ENCODE data around the gene MYL1. TPM values are rescaled to one million over a fixed set of nuclear protein-coding genes. Genes with fewer than 3 reads are reported as not detected.

Gene MYL1
- total and polyA plus RNA-seq, 8 donors, result 0.45 to 7.3 TPM; not detected in 6

DNA sequence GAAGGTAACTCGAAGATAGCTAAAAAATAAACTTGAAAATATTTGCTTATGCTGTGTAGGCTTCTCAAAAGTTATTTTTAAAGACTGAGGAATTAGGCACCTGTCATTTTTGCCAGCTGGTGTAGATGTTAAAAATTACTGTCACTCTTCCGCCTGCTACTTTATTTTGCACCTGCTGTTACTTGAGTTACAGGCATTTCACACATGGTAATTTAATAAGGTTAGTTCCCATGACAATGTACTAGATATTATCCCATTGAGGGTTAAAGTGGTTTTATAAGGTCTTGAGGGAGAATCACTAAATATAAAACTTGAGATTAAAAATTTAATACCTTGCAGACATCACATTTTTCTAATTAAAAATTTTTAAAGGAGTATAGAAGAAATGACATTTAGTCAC is 26.6 kb downstream of the MYL1 start:
- intact Hi-C loops (cut with DNase I; ENCODE audit: low total_unique reads), result no loop called here
- Histone ChIP-seq H3K4me3 (no peak overlapping the region), H3K27ac (no peak overlapping the region), H3K36me3 (no peaks in the 10 kb centered on the region), H3K27me3 (no peaks in the 10 kb centered on the region), H3K4me1 (no peaks in the 10 kb centered on the region), H3K9me3 (peaks cover 0 to 18% (median 12%) of the 10 kb centered on the region in 4 donors)
- DNase-seq, result no peak
- TF ChIP-seq POLR2A (IDR thresholded peaks at IDR 0.05) (no peak), POLR2AphosphoS5 (IDR thresholded peaks at IDR 0.05) (no peak), EP300 (IDR thresholded peaks at IDR 0.05) (no peak)
- TF ChIP-seq, protein P1, sequence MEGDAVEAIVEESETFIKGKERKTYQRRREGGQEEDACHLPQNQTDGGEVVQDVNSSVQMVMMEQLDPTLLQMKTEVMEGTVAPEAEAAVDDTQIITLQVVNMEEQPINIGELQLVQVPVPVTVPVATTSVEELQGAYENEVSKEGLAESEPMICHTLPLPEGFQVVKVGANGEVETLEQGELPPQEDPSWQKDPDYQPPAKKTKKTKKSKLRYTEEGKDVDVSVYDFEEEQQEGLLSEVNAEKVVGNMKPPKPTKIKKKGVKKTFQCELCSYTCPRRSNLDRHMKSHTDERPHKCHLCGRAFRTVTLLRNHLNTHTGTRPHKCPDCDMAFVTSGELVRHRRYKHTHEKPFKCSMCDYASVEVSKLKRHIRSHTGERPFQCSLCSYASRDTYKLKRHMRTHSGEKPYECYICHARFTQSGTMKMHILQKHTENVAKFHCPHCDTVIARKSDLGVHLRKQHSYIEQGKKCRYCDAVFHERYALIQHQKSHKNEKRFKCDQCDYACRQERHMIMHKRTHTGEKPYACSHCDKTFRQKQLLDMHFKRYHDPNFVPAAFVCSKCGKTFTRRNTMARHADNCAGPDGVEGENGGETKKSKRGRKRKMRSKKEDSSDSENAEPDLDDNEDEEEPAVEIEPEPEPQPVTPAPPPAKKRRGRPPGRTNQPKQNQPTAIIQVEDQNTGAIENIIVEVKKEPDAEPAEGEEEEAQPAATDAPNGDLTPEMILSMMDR (IDR thresholded peaks at IDR 0.05), result no peak
- 62 to 79% (median 70%) methylated on average over 2 of the region's 2 CpGs for WGBS, 5 donors

DNA sequence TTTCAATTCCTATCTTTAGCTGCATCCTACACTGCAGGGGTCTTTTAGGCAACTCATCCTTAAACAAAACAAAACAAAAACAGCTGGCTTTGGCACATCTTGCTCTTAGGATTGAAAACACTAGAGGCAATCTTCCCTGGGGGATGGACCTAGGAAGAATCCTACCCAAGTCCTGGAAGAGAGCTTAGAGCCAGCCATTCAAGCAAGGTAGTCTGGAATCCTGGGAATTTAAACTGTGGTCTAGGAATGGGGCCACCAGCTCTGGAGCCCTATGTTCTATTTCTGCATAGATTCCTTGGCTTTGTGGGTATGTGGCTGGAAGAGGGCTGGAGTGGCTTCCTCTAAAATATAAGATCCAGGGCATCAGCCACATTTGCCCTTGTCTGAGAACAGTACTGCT is 27.7 kb downstream of the MYL1 start:
- no peak for TF ChIP-seq EP300 (IDR thresholded peaks at IDR 0.05)
- TF ChIP-seq POLR2AphosphoS5 (IDR thresholded peaks at IDR 0.05), result no peak
- TF ChIP-seq POLR2A (IDR thresholded peaks at IDR 0.05), result no peak
- TF ChIP-seq, protein P1 (IDR thresholded peaks at IDR 0.05), result no peak
- DNase-seq, result no peak
- H3K27me3 ChIP-seq, result no peaks in the 10 kb centered on the region
- H3K4me3 ChIP-seq, result no peak overlapping the region
- H3K36me3 ChIP-seq, result no peaks in the 10 kb centered on the region
- H3K9me3 ChIP-seq, result peaks cover 0 to 20% (median 15%) of the 10 kb centered on the region in 4 donors
- no peaks in the 10 kb centered on the region for H3K4me1 ChIP-seq
- intact Hi-C loops (cut with DNase I; ENCODE audit: low total_unique reads), result no loop called here
- H3K27ac ChIP-seq, result no peak overlapping the region

DNA sequence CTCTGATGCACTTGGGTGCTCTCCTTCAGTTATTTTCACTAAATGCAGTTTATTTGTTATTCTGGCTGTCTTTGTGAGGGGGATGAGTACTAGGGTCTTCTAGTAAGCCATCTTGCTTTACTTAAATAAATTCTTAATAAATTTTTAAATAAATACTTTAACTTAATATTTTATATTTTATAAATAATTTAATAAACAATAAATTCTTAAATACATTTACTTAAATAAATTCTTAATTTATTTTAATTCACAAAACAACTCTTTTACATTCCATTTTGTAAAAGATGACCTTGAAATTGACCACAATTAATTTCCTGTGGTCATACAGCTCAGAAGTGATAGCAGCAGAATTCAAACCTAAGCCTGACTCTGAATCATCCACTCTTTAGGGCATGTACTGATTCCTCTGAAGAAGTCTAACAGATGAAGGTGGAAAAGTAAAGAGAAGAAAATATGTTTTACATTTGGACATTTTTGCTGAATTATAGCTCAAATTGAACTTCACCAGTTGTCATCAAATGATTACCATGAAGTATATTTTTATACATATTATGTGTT is 28.8 kb downstream of the MYL1 start:
- DNase-seq, result no peak
- Histone ChIP-seq H3K4me3 (no peak overlapping the region), H3K4me1 (no peaks in the 10 kb centered on the region), H3K27ac (no peak overlapping the region), H3K9me3 (peaks cover 0 to 20% (median 15%) of the 10 kb centered on the region in 4 donors), H3K36me3 (no peaks in the 10 kb centered on the region), H3K27me3 (no peaks in the 10 kb centered on the region)
- intact Hi-C loops (cut with DNase I; ENCODE audit: low total_unique reads), result no loop called here
- no peak for TF ChIP-seq POLR2A (IDR thresholded peaks at IDR 0.05)
- no peak for TF ChIP-seq EP300 (IDR thresholded peaks at IDR 0.05)
- no peak for TF ChIP-seq POLR2AphosphoS5 (IDR thresholded peaks at IDR 0.05)
- TF ChIP-seq, protein P1 (IDR thresholded peaks at IDR 0.05), result no peak

DNA sequence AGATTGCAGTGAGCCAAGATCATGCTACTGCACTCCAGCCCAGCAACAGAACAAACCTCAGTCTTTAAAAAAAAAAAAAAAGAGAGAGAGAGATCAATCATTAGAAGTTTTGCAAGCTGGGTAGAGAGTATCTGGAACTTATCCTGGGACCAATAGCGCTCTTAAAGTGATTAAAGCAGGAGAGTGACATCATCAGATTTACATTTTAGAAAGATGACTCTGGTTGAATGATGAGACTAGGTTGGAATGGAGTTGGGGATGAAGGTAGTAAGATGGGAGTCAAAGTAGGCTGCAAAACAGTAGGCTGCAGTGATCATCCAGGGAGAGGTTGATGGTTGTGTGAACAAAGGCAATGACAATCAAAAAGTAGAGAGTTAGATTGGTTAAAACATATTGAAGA is 37.8 kb downstream of the MYL1 start:
- WGBS, 5 donors, result 75 to 95% (median 89%) methylated on average over 1 of the region's 1 CpG
- H3K27me3 ChIP-seq, result no peaks in the 10 kb centered on the region
- no peak overlapping the region for H3K4me3 ChIP-seq
- intact Hi-C loops (cut with DNase I; ENCODE audit: low total_unique reads), result no loop called here
- no peaks in the 10 kb centered on the region for H3K9me3 ChIP-seq
- no peak for DNase-seq
- TF ChIP-seq, protein P1 (IDR thresholded peaks at IDR 0.05), result no peak
- TF ChIP-seq EP300 (IDR thresholded peaks at IDR 0.05) (no peak), POLR2A (IDR thresholded peaks at IDR 0.05) (no peak), POLR2AphosphoS5 (IDR thresholded peaks at IDR 0.05) (no peak)
- H3K27ac ChIP-seq, result no peak overlapping the region
- H3K36me3 ChIP-seq, result no peaks in the 10 kb centered on the region
- H3K4me1 ChIP-seq, result no peaks in the 10 kb centered on the region

All from stomach (tissue), 9 donors.